Muscle of back (tissue), 11 donors: Measurements from ENCODE around the gene FAHD1. TPM values are rescaled to one million over a fixed set of nuclear protein-coding genes. Genes with fewer than 3 reads are reported as not detected.

Experiments
- DNase-seq, 3 donors: peaks; one replicate each; pipeline versions ENCODE4 v3.0.0 to v3.0.0-alpha.2; 2013
- polyA plus RNA-seq, 10 donors: library from polyadenylated mRNA; unstranded; fragments of 120-200 nt; gene quantifications; one replicate each; pipeline ENCODE4 v1.2.1, GENCODE V29; 2013; ENCODE audit not compliant: insufficient read length in 10 of 10

The FAHD1 gene
- polyA plus RNA-seq, 10 donors: 14.5 to 25.5 (median 18.7) TPM

DNA sequence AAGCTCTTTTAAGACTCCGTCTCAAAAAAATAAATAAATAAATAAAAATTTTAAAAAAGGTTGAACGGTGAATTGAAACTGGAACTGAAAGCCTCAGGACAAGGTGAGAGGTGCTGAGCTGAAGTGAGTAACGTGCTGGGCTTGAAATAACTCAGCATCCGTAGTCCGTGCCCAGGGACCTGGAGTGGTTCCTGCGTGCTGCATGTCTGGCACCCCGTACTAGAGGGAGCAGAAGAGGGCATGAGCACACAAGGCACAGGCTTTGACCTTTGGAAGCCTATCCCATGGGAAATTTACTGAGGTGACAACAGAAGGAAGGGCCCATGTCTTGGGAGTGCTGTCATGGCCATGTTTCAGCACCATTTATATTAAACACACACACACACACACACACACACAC, 49.5 kb downstream of the FAHD1 start:
- no peak for DNase-seq

DNA sequence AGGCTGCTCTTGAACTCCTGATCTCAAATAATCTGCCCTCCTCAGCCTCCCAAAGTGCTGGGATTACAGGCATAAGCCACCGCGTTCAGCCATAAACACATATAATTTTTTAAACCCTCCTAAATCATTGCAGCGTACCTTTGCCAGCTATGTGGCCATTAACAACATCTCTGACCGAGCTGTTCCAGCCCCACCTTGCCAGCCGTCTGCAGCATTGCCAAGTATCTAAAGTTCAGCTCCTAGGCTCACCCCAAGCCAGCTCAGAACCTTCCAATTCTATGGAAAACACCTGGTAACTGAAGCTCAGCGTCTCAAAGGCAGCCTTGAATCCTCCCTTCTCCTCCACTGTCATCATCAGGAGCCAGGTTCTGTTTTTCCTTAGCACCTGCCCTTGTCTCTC, 50.1 kb downstream of the FAHD1 start:
- DNase-seq: no peak

DNA sequence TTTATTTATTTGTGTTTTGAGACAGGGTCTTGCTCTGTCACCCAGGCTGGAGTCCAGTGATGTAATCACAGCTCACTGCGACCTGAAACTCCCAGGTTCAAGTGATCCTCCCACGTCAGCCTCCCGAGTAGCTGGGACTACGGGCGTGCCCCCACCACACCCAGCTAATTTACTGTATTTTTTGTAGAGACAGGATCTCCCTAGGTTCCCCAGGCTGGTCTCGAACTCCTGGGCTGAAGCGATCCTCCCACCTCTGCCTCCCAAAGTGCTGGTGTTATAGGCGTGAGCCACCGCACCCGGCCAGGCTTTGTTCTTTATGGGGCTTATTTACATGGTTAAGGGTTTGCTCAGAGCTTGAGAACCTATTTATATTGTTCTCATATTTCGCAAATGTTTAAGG, 50.8 kb downstream of the FAHD1 start:
- DNase-seq: no peak

DNA sequence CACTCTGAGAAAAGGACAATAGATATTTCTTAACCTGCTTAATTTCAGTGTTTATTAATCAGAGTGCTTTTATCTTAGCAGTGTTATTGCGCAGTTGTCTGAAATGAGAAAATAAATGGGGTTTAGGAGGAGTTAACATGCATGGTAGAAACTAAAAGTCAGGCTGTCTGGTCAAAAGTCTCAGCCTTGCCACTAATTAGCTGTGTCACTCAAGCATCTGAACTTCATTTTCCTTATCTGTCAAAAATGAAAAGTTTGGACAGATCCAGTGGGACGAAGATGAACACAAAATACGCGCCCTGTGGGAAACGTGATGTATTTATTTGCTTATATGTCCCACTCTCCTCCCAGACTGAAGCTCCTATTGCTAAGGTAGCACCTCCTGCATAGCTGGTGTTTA, 51.2 kb downstream of the FAHD1 start:
- DNase-seq: no peak

Other genes starting within 250 kb of the FAHD1 start
- gene IFT140, start 215.1 kb upstream of the FAHD1 start, polyA plus RNA-seq: 10 to 100 TPM in 7 of 10 donors, 1 to 10 TPM in 3; 9.6 to 15.8 (median 10.7) TPM
- 10 to 100 TPM; 10.5 to 20.8 (median 14.9) TPM for gene CRAMP1, start 214.8 kb upstream of the FAHD1 start, polyA plus RNA-seq
- 10 to 100 TPM; 31.0 to 53.6 (median 40.0) TPM for gene JPT2, start 148.9 kb upstream of the FAHD1 start, polyA plus RNA-seq
- 10 to 100 TPM; 26.7 to 62.9 (median 42.3) TPM for gene MAPK8IP3, start 121.0 kb upstream of the FAHD1 start, polyA plus RNA-seq
- 10 to 100 TPM; 11.2 to 33.1 (median 17.3) TPM for gene NME3, start 55.7 kb upstream of the FAHD1 start, polyA plus RNA-seq
- gene EME2, start 54.4 kb upstream of the FAHD1 start, polyA plus RNA-seq: 1 to 10 TPM; 3.5 to 8.5 (median 5.5) TPM
- 10 to 100 TPM; 31.4 to 56.5 (median 38.5) TPM for gene MRPS34, start 54.1 kb upstream of the FAHD1 start, polyA plus RNA-seq
- 10 to 100 TPM; 15.3 to 24.8 (median 22.5) TPM for gene SPSB3, start 44.6 kb upstream of the FAHD1 start, polyA plus RNA-seq
- gene NUBP2, start 44.2 kb upstream of the FAHD1 start, polyA plus RNA-seq: 10 to 100 TPM; 28.6 to 49.6 (median 35.7) TPM
- gene IGFALS, start 33.5 kb upstream of the FAHD1 start, polyA plus RNA-seq: under 1 TPM in 9 of 10 donors, not detected in 1; 0.21 to 0.49 (median 0.26) TPM
- gene HAGH, start 381 bp upstream of the FAHD1 start, polyA plus RNA-seq: 10 to 100 TPM; 28.9 to 45.3 (median 35.9) TPM
- 1 to 10 TPM in 1 of 10 donors, under 1 TPM in 8, not detected in 1; 0.08 to 2.4 (median 0.50) TPM for gene MEIOB, start 45.0 kb downstream of the FAHD1 start, polyA plus RNA-seq
- 1 to 10 TPM in 2 of 10 donors, not detected in 8; 1.6 to 4.3 TPM for gene HS3ST6, start 91.2 kb downstream of the FAHD1 start, polyA plus RNA-seq
- gene MSRB1, start 116.0 kb downstream of the FAHD1 start, polyA plus RNA-seq: 10 to 100 TPM; 17.6 to 40.8 (median 27.6) TPM
- gene RPL3L, start 127.5 kb downstream of the FAHD1 start, polyA plus RNA-seq: 10 to 100 TPM in 9 of 10 donors, 1 to 10 TPM in 1; 9.1 to 73.5 (median 46.2) TPM
- 100 to 1,000 TPM; 111 to 148 (median 127) TPM for gene NDUFB10, start 132.3 kb downstream of the FAHD1 start, polyA plus RNA-seq
- gene RPS2, start 137.6 kb downstream of the FAHD1 start, polyA plus RNA-seq: 1,000 to 10,000 TPM; 2,391 to 3,374 (median 3,214) TPM
- not detected for gene RNF151, start 139.7 kb downstream of the FAHD1 start, polyA plus RNA-seq
- gene TBL3, start 144.8 kb downstream of the FAHD1 start, polyA plus RNA-seq: 10 to 100 TPM; 18.7 to 35.0 (median 27.8) TPM
- gene NOXO1, start 154.3 kb downstream of the FAHD1 start, polyA plus RNA-seq: 1 to 10 TPM in 4 of 10 donors, under 1 TPM in 6; 0.18 to 1.5 (median 0.77) TPM
- gene GFER, start 157.0 kb downstream of the FAHD1 start, polyA plus RNA-seq: 10 to 100 TPM; 12.4 to 18.7 (median 15.5) TPM
- gene SYNGR3, start 162.8 kb downstream of the FAHD1 start, polyA plus RNA-seq: 1 to 10 TPM in 5 of 10 donors, under 1 TPM in 5; 0.46 to 2.1 (median 0.98) TPM
- 10 to 100 TPM; 13.7 to 25.1 (median 18.8) TPM for gene ZNF598, start 182.6 kb downstream of the FAHD1 start, polyA plus RNA-seq
- 1 to 10 TPM in 6 of 10 donors, under 1 TPM in 4; 0.59 to 4.1 (median 1.3) TPM for gene NPW, start 192.6 kb downstream of the FAHD1 start, polyA plus RNA-seq
- 10 to 100 TPM; 28.3 to 62.6 (median 36.9) TPM for gene NHERF2, start 199.7 kb downstream of the FAHD1 start, polyA plus RNA-seq
- gene NTHL1, start 220.6 kb downstream of the FAHD1 start, polyA plus RNA-seq: 10 to 100 TPM in 5 of 10 donors, 1 to 10 TPM in 5; 7.4 to 16.9 (median 10.3) TPM
- gene TSC2, start 220.8 kb downstream of the FAHD1 start, polyA plus RNA-seq: 100 to 1,000 TPM in 1 of 10 donors, 10 to 100 TPM in 9; 62.2 to 104 (median 75.1) TPM